K562 (cell line): ENCODE measurements around the gene PDCD1. TPM values are rescaled to one million over a fixed set of nuclear protein-coding genes. Genes with fewer than 3 reads are reported as not detected.

Source experiments
- ATAC-seq: fragments of 200-7000 bp; cut with Tn5 transposase; 3 replicates; pipeline ENCODE4 v1.9.1; 2020; ENCODE audit warnings: moderate library complexity
- BruUV-seq: library from RNA; stranded (reverse); fragments of 400-500 nt; replicated peaks from 2 replicates; lab custom pipeline; 2021; lab: Mats Ljungman, UMichigan
- CTCF ChIA-PET: fragments of 300-600 bp; formaldehyde crosslinking; extraction: SDS; loops from one replicate; lab custom pipeline; 2021; ENCODE audit warnings: low intra/inter-chr PET ratio; lab: Yijun Ruan, JAX
- POLR2A ChIA-PET: fragments of 300-600, 350-650 bp; sonication (Branson Sonifier 250); formaldehyde crosslinking; extraction: SDS; loops from one replicate; lab custom pipeline; 2021; ENCODE audit warnings: antibody characterized with exemption, inconsistent platforms; lab: Yijun Ruan, JAX
- DNase-seq, 4 experiments: peaks; one replicate each; pipeline versions ENCODE4 v3.0.0 to v3.0.0-alpha.2; 2011 to 2018; ENCODE audit warnings: low spot score in 3 of 4, mixed read lengths in 3 of 4; ENCODE audit errors: extremely low read depth in 1 of 4
- FAIRE-seq: peaks from 2 replicates; lab custom pipeline; 2011; peaks lifted over from hg19 to GRCh38; lab: Jason Lieb, UNC
- H2AFZ ChIP-seq: 2 replicates; pipeline ENCODE4 v1.6.0; 2011; ENCODE audit warnings: low read depth, low read length, control low read depth, inconsistent platforms
- H3K27ac ChIP-seq: fragments of 200-600 bp; 3 replicates; pipeline ENCODE4 v1.8.0; 2011; ENCODE audit warnings: low read depth, mild to moderate bottlenecking, control low read depth, inconsistent platforms, low read length, moderate library complexity, mixed read lengths; ENCODE audit errors: extremely low read depth
- H3K27me3 ChIP-seq, 2 experiments: fragments of 300-600 bp in 1 of 2; 2 replicates in 1 of 2; 3 replicates in 1 of 2; pipeline versions ENCODE4 v1.6.0 to v1.8.0; 2011; ENCODE audit warnings: inconsistent platforms in 2 of 2, low read length in 2 of 2, mild to moderate bottlenecking in 1 of 2, mixed read lengths in 1 of 2, moderate library complexity in 1 of 2; ENCODE audit not compliant: control insufficient read depth in 2 of 2, insufficient read depth in 2 of 2
- H3K36me3 ChIP-seq: fragments of 300-600 bp; 3 replicates; pipeline ENCODE4 v1.8.0; 2011; ENCODE audit warnings: mild to moderate bottlenecking, low read length, inconsistent platforms; ENCODE audit not compliant: control insufficient read depth, insufficient read depth
- H3K4me1 ChIP-seq, 2 experiments: fragments of 200-600 bp in 1 of 2; replicated peaks in 1 of 2; 2 replicates in 1 of 2; 3 replicates in 1 of 2; pipeline versions ENCODE4 v1.5.1 to v1.8.0; 2011; ENCODE audit warnings: inconsistent platforms in 2 of 2, low read length in 2 of 2, mild to moderate bottlenecking in 1 of 2, mixed read lengths in 1 of 2, moderate library complexity in 1 of 2; ENCODE audit not compliant: control insufficient read depth in 2 of 2, insufficient read depth in 2 of 2
- H3K4me2 ChIP-seq: 2 replicates; pipeline ENCODE4 v1.6.1; 2011; ENCODE audit warnings: low read length, control low read depth, inconsistent platforms, mixed read lengths; ENCODE audit not compliant: insufficient read depth
- H3K4me3 ChIP-seq: fragments of 200-600 bp; sonication (generic), shearing (Covaris generic); 2 replicates; pipeline ENCODE4 v1.5.1; 2016; ENCODE audit warnings: control low read depth, inconsistent platforms
- H3K79me2 ChIP-seq: fragments of 200-600 bp; 3 replicates; pipeline ENCODE4 v1.8.0; 2011; ENCODE audit warnings: low read length, inconsistent platforms; ENCODE audit not compliant: control insufficient read depth, insufficient read depth
- H3K9ac ChIP-seq, 2 experiments: 2 replicates each; pipeline versions ENCODE4 v1.6.0 to v1.6.1; 2011; ENCODE audit warnings: low read depth in 2 of 2, low read length in 2 of 2, control low read depth in 1 of 2, inconsistent platforms in 1 of 2, mild to moderate bottlenecking in 1 of 2, mixed read lengths in 1 of 2; ENCODE audit not compliant: insufficient read depth in 1 of 2
- H3K9me1 ChIP-seq: one replicate; pipeline ENCODE4 v1.6.0; 2011; ENCODE audit warnings: inconsistent platforms, mild to moderate bottlenecking, low read length, moderate library complexity; ENCODE audit not compliant: control insufficient read depth, insufficient read depth
- H3K9me3 ChIP-seq: replicated peaks from 2 replicates; pipeline ENCODE4 v1.5.1; 2011; ENCODE audit warnings: low read depth, low read length, inconsistent platforms; ENCODE audit not compliant: control insufficient read depth, insufficient read depth
- H4K20me1 ChIP-seq: replicated peaks from 2 replicates; pipeline ENCODE4 v1.6.1; 2011; ENCODE audit warnings: low read length, inconsistent platforms, mixed read lengths; ENCODE audit not compliant: control insufficient read depth, insufficient read depth
- BRF1 ChIP-seq: IDR thresholded peaks from 3 replicates; pipeline ENCODE4 v1.6.1; 2011; ENCODE audit warnings: borderline replicate concordance, mild to moderate bottlenecking; ENCODE audit not compliant: insufficient read length; ENCODE audit errors: extremely low read depth
- CBFA2T3 ChIP-seq: fragments of 450-650 bp; IDR thresholded peaks from 2 replicates; pipeline ENCODE4 v1.6.1; 2017
- HNRNPH1 ChIP-seq: fragments of 200-400 bp; formaldehyde crosslinking; optimal IDR thresholded peaks from 2 replicates; pipeline ENCODE3; 2017; ENCODE audit warnings: low read depth, mild to moderate bottlenecking, low read length, moderate library complexity
- MCM2 ChIP-seq: fragments of 450-650 bp; IDR thresholded peaks from 2 replicates; pipeline ENCODE4 v1.6.1; 2017; ENCODE audit warnings: low read depth, mild to moderate bottlenecking
- NFATC3 ChIP-seq: fragments of 450-650 bp; IDR thresholded peaks from 2 replicates; pipeline ENCODE4 v1.6.1; 2017; ENCODE audit warnings: mild to moderate bottlenecking
- SP2 ChIP-seq: IDR thresholded peaks from 2 replicates; pipeline ENCODE4 v1.6.1; 2011; ENCODE audit warnings: mild to moderate bottlenecking, low read depth, low read length, moderate library complexity; ENCODE audit not compliant: poor library complexity, severe bottlenecking; ENCODE audit errors: extremely low read depth
- ZNF717 ChIP-seq: fragments of 250-450 bp; sonication (Bioruptor Pico); IDR thresholded peaks from 2 replicates; pipeline ENCODE4 v1.5.0; 2021
- WGBS: fragments of 100-300 bp; shearing (Covaris generic); methylation state at CpG from one replicate; pipeline ENCODE4 v1.1.6; 2016; ENCODE audit warnings: low coverage, mixed read lengths; ENCODE audit not compliant: insufficient coverage; ENCODE audit errors: missing lambda C conversion rate; 5-methylcytosine and 5-hydroxymethylcytosine counted together
- in situ Hi-C: fragments of 300-500 bp; cut with MboI; formaldehyde crosslinking; loops from 4 replicates; pipeline ENCODE4 v1.15.0; 2018; ENCODE audit warnings: inconsistent platforms, mixed read lengths
- intact Hi-C: fragments of 100-400 bp; cut with micrococcal nuclease; formaldehyde crosslinking; loops from 2 replicates; pipeline ENCODE4 v1.14.2; 2022
- polyA plus RNA-seq, 8 experiments: library from polyadenylated mRNA; depleted of rRNA in 4 of 8; stranded (reverse) in 5 of 8; unstranded in 3 of 8; fragments of >200 nt; fragmentation: Nextera tagmentation in 2 of 8; fragmentation: Illumina TruSeq in 1 of 8; extraction: Ambion mirVana in 2 of 8; extraction: Trizol in 1 of 8; gene quantifications; 2 replicates each; pipeline versions ENCODE4 v1.2.1 to v1.2.3, GENCODE V29; 2011 to 2014; ENCODE audit warnings: inconsistent platforms in 1 of 8, missing spikeins in 1 of 8
- total RNA-seq, 7 experiments: library from RNA; depleted of rRNA in 6 of 7; stranded (reverse); fragments of >200 nt in 6 of 7; fragmentation: Illumina TruSeq in 2 of 7; extraction: Trizol in 2 of 7; gene quantifications; 2 replicates each; pipeline versions ENCODE4 v1.2.1 to v1.2.3, GENCODE V29; 2011 to 2021; ENCODE audit warnings: low replicate concordance in 1 of 7
- TF ChIP-seq, protein P1 (sequence below): fragments of 250-450 bp; sonication (Bioruptor Pico); IDR thresholded peaks from 2 replicates; pipeline ENCODE4 v1.8.0; 2022; ENCODE audit warnings: moderate library complexity, mild to moderate bottlenecking, inconsistent platforms
- TF ChIP-seq, protein P2 (sequence below): IDR thresholded peaks from 2 replicates; pipeline ENCODE4 v1.6.1; 2011; ENCODE audit not compliant: insufficient read length; ENCODE audit errors: extremely low read depth

Gene PDCD1
- total and polyA plus RNA-seq, 9 of the 15 experiments (the other 6 are each of a cell fraction or from before 2014, with no cell fraction given), result 0.15 to 2.5 (median 1.0) TPM; not detected in 2

DNA sequence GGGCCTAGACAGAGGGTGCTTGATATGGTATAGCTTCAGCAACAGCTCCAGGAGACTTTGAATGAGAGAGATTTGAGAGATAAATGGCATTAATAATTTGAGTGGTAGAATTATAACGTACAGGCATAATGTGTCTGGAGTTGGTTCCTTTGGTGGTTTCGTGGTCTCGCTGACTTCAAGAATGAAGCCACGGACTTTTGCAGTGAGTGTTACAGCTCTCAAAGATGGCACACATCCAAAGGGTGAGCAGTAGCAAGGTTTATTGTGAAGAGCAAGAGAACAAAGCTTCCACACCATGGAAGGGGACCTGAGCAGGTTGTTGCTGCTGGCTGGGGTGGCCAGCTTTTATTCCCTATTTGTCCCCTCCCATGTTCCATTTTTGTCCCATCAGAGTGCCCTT is 23.1 kb downstream of the PDCD1 start:
- Histone ChIP-seq H2AFZ (no peak overlapping the region), H3K9me3 (no peaks in the 10 kb centered on the region), H3K36me3 (no peaks in the 10 kb centered on the region), H3K27me3 (no peaks in the 10 kb centered on the region), H3K79me2 (no peaks in the 10 kb centered on the region), H3K4me1 (peaks cover 6 to 9% of the 10 kb centered on the region in 2 experiments; a peak in 4 of 5 replicates), H3K27ac (no peak overlapping the region), H3K4me3 (no peak overlapping the region), H3K9me1 (no peaks in the 10 kb centered on the region), H4K20me1 (no peaks in the 10 kb centered on the region), H3K9ac (no peak overlapping the region), H3K4me2 (no peak overlapping the region)
- ChIA-PET CTCF (no interaction called here), POLR2A (no interaction called here)
- WGBS, result 97% methylated on average over 3 of the region's 4 CpGs
- TF ChIP-seq, protein P1, sequence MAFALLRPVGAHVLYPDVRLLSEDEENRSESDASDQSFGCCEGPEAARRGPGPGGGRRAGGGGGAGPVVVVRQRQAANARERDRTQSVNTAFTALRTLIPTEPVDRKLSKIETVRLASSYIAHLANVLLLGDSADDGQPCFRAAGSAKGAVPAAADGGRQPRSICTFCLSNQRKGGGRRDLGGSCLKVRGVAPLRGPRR, result no peak
- TF ChIP-seq NFATC3 (no peak), ZNF717 (no peak), HNRNPH1 (no peak), BRF1 (no peak), MCM2 (no peak), SP2 (no peak), CBFA2T3 (no peak)
- TF ChIP-seq, protein P2, sequence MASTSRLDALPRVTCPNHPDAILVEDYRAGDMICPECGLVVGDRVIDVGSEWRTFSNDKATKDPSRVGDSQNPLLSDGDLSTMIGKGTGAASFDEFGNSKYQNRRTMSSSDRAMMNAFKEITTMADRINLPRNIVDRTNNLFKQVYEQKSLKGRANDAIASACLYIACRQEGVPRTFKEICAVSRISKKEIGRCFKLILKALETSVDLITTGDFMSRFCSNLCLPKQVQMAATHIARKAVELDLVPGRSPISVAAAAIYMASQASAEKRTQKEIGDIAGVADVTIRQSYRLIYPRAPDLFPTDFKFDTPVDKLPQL, result no peak
- no TSS peak for BruUV-seq
- FAIRE-seq (no peak), DNase-seq (no peak), ATAC-seq (no peak)
- in situ Hi-C loops (no loop called here), intact Hi-C loops (no loop called here)
